Fibroblast of lung (primary cell): ENCODE results near the gene HNRNPDL. TPM values are rescaled to one million over a fixed set of nuclear protein-coding genes. Genes with fewer than 3 reads are reported as not detected.
A peak's percentile ranks its signal among the peaks of the same experiment; 100 is the strongest.
"Not testable (repeated sequence)": the region's sequence is repeated elsewhere in the genome, so short reads cannot be mapped to it uniquely, and the experiment has no call there.

ENCODE experiments used
- DNase-seq, 2 donors: peaks; one replicate each; pipeline versions ENCODE4 v3.0.0 to v3.0.0-alpha.2; 2010; ENCODE audit warnings: low read depth in 2 of 2
- H2AFZ ChIP-seq: 2 replicates; pipeline ENCODE4 v1.5.1; 2012; ENCODE audit warnings: low read length, control low read depth, inconsistent platforms
- H3K27ac ChIP-seq: 2 replicates; pipeline ENCODE4 v1.5.1; 2011; ENCODE audit warnings: low read length, control low read depth; ENCODE audit not compliant: insufficient read depth
- H3K27me3 ChIP-seq: 2 replicates; pipeline ENCODE4 v1.5.1; 2011; ENCODE audit warnings: mild to moderate bottlenecking, low read length; ENCODE audit not compliant: control insufficient read depth, insufficient read depth
- H3K36me3 ChIP-seq: 2 replicates; pipeline ENCODE4 v1.5.1; 2011; ENCODE audit warnings: low read length; ENCODE audit not compliant: control insufficient read depth, insufficient read depth
- H3K4me1 ChIP-seq: 2 replicates; pipeline ENCODE4 v1.5.1; 2011; ENCODE audit warnings: low read length; ENCODE audit not compliant: control insufficient read depth, insufficient read depth; ENCODE audit errors: extremely low read depth
- H3K4me2 ChIP-seq: 2 replicates; pipeline ENCODE4 v1.5.1; 2011; ENCODE audit warnings: low read length, control low read depth; ENCODE audit not compliant: insufficient read depth; ENCODE audit errors: extremely low read depth
- H3K4me3 ChIP-seq, 4 experiments: fragments of 200-600 bp in 1 of 4; sonication (generic) in 1 of 4; replicated peaks in 1 of 4; 2 replicates each; pipeline ENCODE4 v1.5.1; 2011 to 2016; ENCODE audit warnings: low read length in 4 of 4, low read depth in 3 of 4, mild to moderate bottlenecking in 3 of 4, control low read depth in 2 of 4, inconsistent platforms in 1 of 4, mixed read lengths in 1 of 4; ENCODE audit not compliant: insufficient read depth in 1 of 4; ENCODE audit errors: control extremely low read depth in 1 of 4
- H3K79me2 ChIP-seq: 2 replicates; pipeline ENCODE4 v1.5.1; 2012; ENCODE audit warnings: mild to moderate bottlenecking, low read length, inconsistent platforms; ENCODE audit not compliant: control insufficient read depth, insufficient read depth
- H3K9ac ChIP-seq: 2 replicates; pipeline ENCODE4 v1.5.1; 2011; ENCODE audit warnings: mild to moderate bottlenecking, low read length, control low read depth; ENCODE audit not compliant: insufficient read depth
- H3K9me3 ChIP-seq: 2 replicates; pipeline ENCODE4 v1.5.1; 2012; ENCODE audit warnings: low read depth, low read length; ENCODE audit not compliant: control insufficient read depth, insufficient read depth
- H4K20me1 ChIP-seq: 2 replicates; pipeline ENCODE4 v1.5.1; 2011; ENCODE audit warnings: low read length; ENCODE audit not compliant: control insufficient read depth, insufficient read depth; ENCODE audit errors: extremely low read depth
- CTCF ChIP-seq, 2 donors: IDR thresholded peaks in 1 of 2; conservative IDR thresholded peaks in 1 of 2; 1 replicate in 1 of 2; 2 replicates in 1 of 2; pipeline ENCODE4 v1.5.1; 2011 to 2012; ENCODE audit warnings: low read length in 2 of 2, control low read depth in 1 of 2, inconsistent platforms in 1 of 2, low read depth in 1 of 2, mild to moderate bottlenecking in 1 of 2
- EZH2 ChIP-seq: IDR thresholded peaks from 2 replicates; pipeline ENCODE4 v1.5.1; 2012; ENCODE audit warnings: low read length, control low read depth, mild to moderate bottlenecking; ENCODE audit errors: missing control alignments
- polyA plus RNA-seq, 2 donors: library from polyadenylated mRNA; depleted of rRNA in 1 of 2; stranded (reverse) in 1 of 2; unstranded in 1 of 2; fragments of >200 nt; gene quantifications; 2 replicates each; pipeline ENCODE4 v1.2.1, GENCODE V29; 2011 to 2012; ENCODE audit warnings: missing spikeins in 1 of 2
- total RNA-seq: library from RNA; depleted of rRNA; stranded (reverse); fragments of >200 nt; gene quantifications from 2 replicates; pipeline ENCODE4 v1.2.1, GENCODE V29; 2014

HNRNPDL gene
- total and polyA plus RNA-seq, 2 donors (not counting 1 experiment from before 2014, with no cell fraction given) = 161 to 381 TPM

GRCh38 chr4:82473621-82474164 is 43.4 kb upstream of the HNRNPDL start:
- no peak for DNase-seq
- Histone ChIP-seq H3K79me2 (no peaks in the 10 kb centered on the region), H4K20me1 (no peaks in the 10 kb centered on the region), H2AFZ (no peak overlapping the region), H3K4me1 (no peaks in the 10 kb centered on the region), H3K36me3 (no peaks in the 10 kb centered on the region), H3K9ac (no peak overlapping the region), H3K27ac (no peak overlapping the region), H3K27me3 (no peaks in the 10 kb centered on the region), H3K4me2 (no peak overlapping the region), H3K9me3 (no peaks in the 10 kb centered on the region), H3K4me3 (no peak overlapping the region)
- no peak for TF ChIP-seq EZH2
- TF ChIP-seq CTCF (conservative IDR thresholded peaks at IDR 0.05 in 1 of 2, IDR thresholded peaks at IDR 0.05 in 1 of 2; ENCODE audit: low read depth in 1 of 2, low read length in 2 of 2) = no peak

DNA sequence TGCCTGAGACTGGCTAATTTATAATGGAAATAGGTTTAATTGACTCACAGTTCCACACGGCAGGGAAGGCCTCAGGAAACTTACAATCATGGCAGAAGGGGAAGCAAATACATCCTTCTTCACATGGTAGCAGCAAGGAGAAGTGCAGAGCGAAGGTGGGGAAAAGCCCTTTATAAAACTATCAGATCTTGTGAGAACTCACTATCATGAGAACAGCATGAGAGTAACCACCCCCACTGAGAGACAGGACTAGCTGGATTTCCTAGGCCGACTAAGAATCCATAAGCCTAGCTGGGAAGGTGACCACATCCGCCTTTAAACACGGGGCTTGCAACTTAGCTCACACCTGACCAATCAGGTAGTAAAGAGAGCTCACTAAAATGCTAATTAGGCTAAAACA is 42.8 kb upstream of the HNRNPDL start:
- H3K4me3 ChIP-seq, DNase-seq, H3K27me3 ChIP-seq, H3K36me3 ChIP-seq, H3K27ac ChIP-seq, H3K4me2 ChIP-seq, H2AFZ ChIP-seq, H4K20me1 ChIP-seq, H3K9me3 ChIP-seq, H3K9ac ChIP-seq, H3K4me1 ChIP-seq, H3K79me2 ChIP-seq: not testable (repeated sequence)

- no peak overlapping the region for H3K27ac ChIP-seq
- H3K4me1 ChIP-seq = no peaks in the 10 kb centered on the region
- H2AFZ ChIP-seq = no peak overlapping the region
- H3K79me2 ChIP-seq = no peaks in the 10 kb centered on the region
- H3K4me2 ChIP-seq = no peak overlapping the region
- no peaks in the 10 kb centered on the region for H4K20me1 ChIP-seq
- no peaks in the 10 kb centered on the region for H3K9me3 ChIP-seq
- TF ChIP-seq CTCF (conservative IDR thresholded peaks at IDR 0.05 in 1 of 2, IDR thresholded peaks at IDR 0.05 in 1 of 2; ENCODE audit: low read depth in 1 of 2, low read length in 2 of 2) (no peak), EZH2 (no peak)
- no peak overlapping the region for H3K9ac ChIP-seq
- DNase-seq = peak; percentile 45 to 74
- H3K27me3 ChIP-seq = no peaks in the 10 kb centered on the region
- no peaks in the 10 kb centered on the region for H3K36me3 ChIP-seq
- H3K4me3 ChIP-seq = no peak overlapping the region
Measured at GRCh38 chr4:82469791-82470345, 39.6 kb upstream of the HNRNPDL start.
